ENCODE results near the gene USP31. TPM values are rescaled to one million over a fixed set of nuclear protein-coding genes. Genes with fewer than 3 reads are reported as not detected.
A peak's percentile ranks its signal among the peaks of the same experiment; 100 is the strongest.

USP31 gene
- total and polyA plus RNA-seq, 2 of the 13 experiments (the other 11 are each of a cell fraction or from before 2014, with no cell fraction given) = 22.5 to 23.3 TPM

GRCh38 chr16:23149267-23149992 is at the start of gene USP31 (continued):
- TF ChIP-seq ZNF136 (CRISPR knock-in tag; IDR thresholded peaks at IDR 0.05; ENCODE audit: low read depth) = no peak
- no peak for TF ChIP-seq HOXA7 (CRISPR knock-in tag; IDR thresholded peaks at IDR 0.05)
- no peak; the same call in 1 of the 2 replicates for TF ChIP-seq ZNF121 (CRISPR knock-in tag; IDR thresholded peaks at IDR 0.05)
- TF ChIP-seq TCF7L2 (IDR thresholded peaks at IDR 0.05; ENCODE audit: low read depth, low read length) = no peak
- peak; percentile 93 for TF ChIP-seq ZFP36 (IDR thresholded peaks at IDR 0.05; ENCODE audit: borderline replicate concordance, low read depth, low read length, partially characterized antibody)
- no peak for TF ChIP-seq THYN1 (CRISPR knock-in tag; IDR thresholded peaks at IDR 0.05; ENCODE audit: borderline replicate concordance, low read depth)
- peak; percentile 91 for TF ChIP-seq TFDP1 (CRISPR knock-in tag; IDR thresholded peaks at IDR 0.05; ENCODE audit: borderline replicate concordance)
- TF ChIP-seq ZGPAT (CRISPR knock-in tag; IDR thresholded peaks at IDR 0.05) = peak; percentile 90
- TF ChIP-seq SRF (IDR thresholded peaks at IDR 0.05; ENCODE audit: low read depth, low read length) = no peak
- TF ChIP-seq ZNF12 (CRISPR knock-in tag; IDR thresholded peaks at IDR 0.05) = no peak; the same call in 1 of the 2 replicates
- TF ChIP-seq MLXIP (CRISPR knock-in tag; IDR thresholded peaks at IDR 0.05; ENCODE audit: borderline replicate concordance) = no peak; the same call in 1 of the 2 replicates
- no peak; the same call in 1 of the 2 replicates for TF ChIP-seq ZNF766 (CRISPR knock-in tag; IDR thresholded peaks at IDR 0.05; ENCODE audit: borderline replicate concordance)
- TF ChIP-seq ZNF180 (CRISPR knock-in tag; IDR thresholded peaks at IDR 0.05; ENCODE audit: borderline replicate concordance, low read depth) = no peak
- no peak for TF ChIP-seq ZNF513 (CRISPR knock-in tag; conservative IDR thresholded peaks at IDR 0.05)
- TF ChIP-seq ZSCAN29 (CRISPR knock-in tag; conservative IDR thresholded peaks at IDR 0.05) = peak; percentile 79; the same call in 1 of the 2 replicates
- TF ChIP-seq ZNF230 (CRISPR knock-in tag; IDR thresholded peaks at IDR 0.05) = 0 out of 2 replicates have a peak, but pooled peaks have one; percentile 28
- no peak for TF ChIP-seq ZNF660 (CRISPR knock-in tag; IDR thresholded peaks at IDR 0.05; ENCODE audit: borderline replicate concordance, low read depth)
- no peak; the same call in 1 of the 2 replicates for TF ChIP-seq ZNF652 (CRISPR knock-in tag; IDR thresholded peaks at IDR 0.05; ENCODE audit: borderline replicate concordance, low read depth)
- TF ChIP-seq DMAP1 (CRISPR knock-in tag; IDR thresholded peaks at IDR 0.05) = peak; percentile 59
- TF ChIP-seq ZNF577 (CRISPR knock-in tag; IDR thresholded peaks at IDR 0.05; ENCODE audit: borderline replicate concordance, low read depth) = no peak
- TF ChIP-seq ZNF17 (CRISPR knock-in tag; IDR thresholded peaks at IDR 0.05) = no peak
- no peak for TF ChIP-seq ATF7 (IDR thresholded peaks at IDR 0.05)
- no peak for TF ChIP-seq ATF7 (CRISPR knock-in tag; IDR thresholded peaks at IDR 0.05)

Data from HepG2 (cell line).